Upper lobe of left lung (tissue), 6 donors: ENCODE measurements around the gene GALNT8. TPM values are rescaled to one million over a fixed set of nuclear protein-coding genes. Genes with fewer than 3 reads are reported as not detected.

Experiments used
- ATAC-seq, 2 donors: fragments of 200-7000 bp; cut with Tn5 transposase; one replicate each; pipeline ENCODE4 v1.9.1; 2022; ENCODE audit warnings: mild to moderate bottlenecking in 2 of 2, moderate library complexity in 2 of 2; ENCODE audit not compliant: low FRiP score in 2 of 2
- DNase-seq, 2 donors: peaks; one replicate each; pipeline ENCODE4 v3.0.0-alpha.2; 2019 to 2020
- H3K27ac ChIP-seq, 4 donors: fragments of 200-600 bp; sonication (generic); one replicate each; pipeline ENCODE4 v1.5.1; 2016 to 2019
- H3K27me3 ChIP-seq, 4 donors: fragments of 200-600 bp; sonication (generic); one replicate each; pipeline ENCODE4 v1.5.1; 2017 to 2019
- H3K36me3 ChIP-seq, 4 donors: fragments of 200-600 bp; sonication (generic); one replicate each; pipeline ENCODE4 v1.5.1; 2016 to 2019
- H3K4me1 ChIP-seq, 4 donors: fragments of 200-600 bp; sonication (generic); one replicate each; pipeline ENCODE4 v1.5.1; 2018 to 2019
- H3K4me3 ChIP-seq, 4 donors: fragments of 200-600 bp; sonication (generic); one replicate each; pipeline ENCODE4 v1.5.1; 2017 to 2019; ENCODE audit warnings: mild to moderate bottlenecking in 2 of 4, moderate library complexity in 1 of 4
- H3K9me3 ChIP-seq, 4 donors: fragments of 200-600 bp; sonication (generic); one replicate each; pipeline ENCODE4 v1.5.1; 2018 to 2019
- EP300 ChIP-seq, 4 donors: sonication (generic); formaldehyde crosslinking; IDR thresholded peaks; one replicate each; pipeline ENCODE4 v1.5.1; 2017; ENCODE audit warnings: antibody characterized with exemption in 4 of 4, control low read depth in 2 of 4
- POLR2A ChIP-seq, 4 donors: fragments of 450-650 bp; IDR thresholded peaks; one replicate each; pipeline ENCODE4 v1.5.1; 2016 to 2017; ENCODE audit warnings: antibody characterized with exemption in 4 of 4, mild to moderate bottlenecking in 2 of 4
- POLR2AphosphoS5 ChIP-seq, 2 donors: sonication (generic); formaldehyde crosslinking; IDR thresholded peaks; one replicate each; pipeline ENCODE4 v1.5.1; 2017; ENCODE audit warnings: antibody characterized with exemption in 2 of 2
- WGBS, 2 donors: methylation state at CpG; one replicate each; pipeline ENCODE4 v1.1.5; 2017 to 2018; 5-methylcytosine and 5-hydroxymethylcytosine counted together
- total RNA-seq, 6 donors: library from RNA; depleted of rRNA in 4 of 6; stranded (reverse); fragments of >200 nt in 4 of 6; gene quantifications; one replicate each; pipeline versions ENCODE4 v1.1.0 to v1.2.1, GENCODE V29; 2016 to 2021
- TF ChIP-seq, protein P1 (sequence below), 6 experiments: fragments of 450-650 bp in 4 of 6; fragments of 200-600 bp in 2 of 6; sonication (generic) in 2 of 6; IDR thresholded peaks; one replicate each; pipeline ENCODE4 v1.5.1; 2016 to 2019; ENCODE audit warnings: antibody characterized with exemption in 6 of 6
- donor health status: DM: no; HTN: no; CAD: no; lungs with moderate emphysema.
- donor health status: DM: no; HTN: yes; CAD: no; lungs with severe emphysema.

GALNT8 gene
- total RNA-seq, 6 donors from 2014 or later, result 0.14 to 0.94 (median 0.59) TPM; not detected in 1

DNA sequence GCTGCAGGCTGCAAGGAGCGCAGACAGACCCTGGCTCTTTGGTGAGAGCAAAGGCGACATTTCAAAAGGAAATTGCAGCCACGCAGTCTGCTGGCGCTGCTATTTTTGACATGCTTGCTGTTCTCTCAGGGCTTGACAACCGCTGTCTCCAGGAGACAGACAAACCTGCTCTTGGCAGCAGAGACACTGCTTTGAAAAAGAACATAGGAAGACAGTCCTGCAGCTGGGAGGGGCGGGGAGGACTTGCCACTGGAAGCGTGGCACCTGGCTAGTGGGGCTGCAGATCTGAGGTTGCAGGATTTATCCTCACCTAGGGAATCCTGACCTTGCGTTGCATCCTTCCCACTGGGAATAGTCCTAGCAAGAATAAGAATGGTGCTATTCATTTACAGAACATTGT, 97.7 kb downstream of the GALNT8 start:
- 48 to 54% methylated on average over 8 of the region's 8 CpGs for WGBS, 2 donors
- H3K9me3 ChIP-seq, result no peaks in the 10 kb centered on the region
- no peaks in the 10 kb centered on the region for H3K36me3 ChIP-seq
- DNase-seq (no peak), ATAC-seq (no peak)
- no peak overlapping the region for H3K27ac ChIP-seq
- H3K4me3 ChIP-seq, result no peak overlapping the region
- H3K27me3 ChIP-seq, result no peaks in the 10 kb centered on the region
- H3K4me1 ChIP-seq, result no peaks in the 10 kb centered on the region
- no peak for TF ChIP-seq POLR2A (IDR thresholded peaks at IDR 0.05)
- TF ChIP-seq, protein P1, sequence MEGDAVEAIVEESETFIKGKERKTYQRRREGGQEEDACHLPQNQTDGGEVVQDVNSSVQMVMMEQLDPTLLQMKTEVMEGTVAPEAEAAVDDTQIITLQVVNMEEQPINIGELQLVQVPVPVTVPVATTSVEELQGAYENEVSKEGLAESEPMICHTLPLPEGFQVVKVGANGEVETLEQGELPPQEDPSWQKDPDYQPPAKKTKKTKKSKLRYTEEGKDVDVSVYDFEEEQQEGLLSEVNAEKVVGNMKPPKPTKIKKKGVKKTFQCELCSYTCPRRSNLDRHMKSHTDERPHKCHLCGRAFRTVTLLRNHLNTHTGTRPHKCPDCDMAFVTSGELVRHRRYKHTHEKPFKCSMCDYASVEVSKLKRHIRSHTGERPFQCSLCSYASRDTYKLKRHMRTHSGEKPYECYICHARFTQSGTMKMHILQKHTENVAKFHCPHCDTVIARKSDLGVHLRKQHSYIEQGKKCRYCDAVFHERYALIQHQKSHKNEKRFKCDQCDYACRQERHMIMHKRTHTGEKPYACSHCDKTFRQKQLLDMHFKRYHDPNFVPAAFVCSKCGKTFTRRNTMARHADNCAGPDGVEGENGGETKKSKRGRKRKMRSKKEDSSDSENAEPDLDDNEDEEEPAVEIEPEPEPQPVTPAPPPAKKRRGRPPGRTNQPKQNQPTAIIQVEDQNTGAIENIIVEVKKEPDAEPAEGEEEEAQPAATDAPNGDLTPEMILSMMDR (IDR thresholded peaks at IDR 0.05), result no peak
- no peak for TF ChIP-seq POLR2AphosphoS5 (IDR thresholded peaks at IDR 0.05)
- no peak for TF ChIP-seq EP300 (IDR thresholded peaks at IDR 0.05)

DNA sequence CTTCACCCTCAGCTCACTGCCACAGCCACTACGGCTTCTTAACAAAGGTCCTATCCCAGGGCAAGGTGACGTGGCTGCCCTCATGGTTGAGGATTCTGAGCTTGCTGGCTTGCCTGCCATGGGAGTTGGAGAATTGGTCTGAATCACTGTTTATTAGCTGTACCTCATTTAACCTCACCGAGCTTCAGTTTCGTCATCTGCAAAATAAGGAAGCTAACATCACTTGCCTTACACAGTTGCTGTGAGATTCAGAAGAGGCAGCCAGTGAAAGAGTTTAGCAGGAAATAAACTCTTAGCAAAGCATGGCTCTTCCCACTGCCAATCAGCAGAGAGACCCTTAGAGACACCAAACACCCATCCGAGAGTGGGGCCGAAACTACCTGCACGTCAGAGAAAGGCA, 99.5 kb downstream of the GALNT8 start:
- Histone ChIP-seq H3K27ac (no peak overlapping the region), H3K4me3 (no peak overlapping the region), H3K27me3 (no peaks in the 10 kb centered on the region), H3K9me3 (no peaks in the 10 kb centered on the region), H3K4me1 (no peaks in the 10 kb centered on the region), H3K36me3 (no peaks in the 10 kb centered on the region)
- DNase-seq (no peak), ATAC-seq (peak in 1 of 2 donors; percentile 55)
- TF ChIP-seq, protein P1 (IDR thresholded peaks at IDR 0.05), result no peak
- WGBS, 2 donors, result 64 to 67% methylated on average over 5 to 7 of the region's 7 CpGs

DNA sequence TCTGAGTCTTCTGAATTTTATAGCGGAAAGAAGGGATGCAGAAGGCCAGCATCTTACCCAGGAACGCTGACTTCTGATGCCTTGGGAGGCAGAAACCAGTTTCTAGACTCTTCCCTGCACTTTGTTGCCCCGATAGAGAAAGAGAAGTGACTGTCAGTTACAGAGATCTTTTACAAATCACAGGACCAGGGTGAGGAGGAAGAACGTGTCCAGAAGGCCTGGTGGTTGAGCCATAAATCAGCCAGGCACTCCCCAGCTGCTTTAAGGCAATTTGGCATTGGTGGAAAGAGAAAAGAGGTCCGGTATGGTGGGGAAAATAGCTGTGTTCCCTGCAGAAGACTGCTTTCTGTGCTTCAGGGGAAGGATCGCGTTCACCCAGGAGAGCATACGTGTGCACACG, 100.8 kb downstream of the GALNT8 start:
- no peaks in the 10 kb centered on the region for H3K27me3 ChIP-seq
- WGBS, 2 donors, result 67 to 72% methylated on average over 9 of the region's 9 CpGs

More for the DNA sequence above, 100.8 kb downstream of the GALNT8 start:
- TF ChIP-seq POLR2A (IDR thresholded peaks at IDR 0.05) (no peak), EP300 (IDR thresholded peaks at IDR 0.05) (no peak), POLR2AphosphoS5 (IDR thresholded peaks at IDR 0.05) (no peak)
- TF ChIP-seq, protein P1 (IDR thresholded peaks at IDR 0.05), result no peak
- Histone ChIP-seq H3K9me3 (no peaks in the 10 kb centered on the region), H3K27ac (no peak overlapping the region), H3K36me3 (no peaks in the 10 kb centered on the region), H3K4me3 (no peak overlapping the region), H3K4me1 (no peaks in the 10 kb centered on the region)
- ATAC-seq (no peak), DNase-seq (no peak)

Other genes with a start within 250 kb of the GALNT8 start
- gene RAD51AP1, start 181.5 kb upstream of the GALNT8 start, total RNA-seq, result 1 to 10 TPM; 1.0 to 5.0 (median 2.1) TPM
- gene DYRK4, start 158.2 kb upstream of the GALNT8 start, total RNA-seq, result 10 to 100 TPM; 22.2 to 53.4 (median 36.6) TPM
- gene AKAP3, start 71.3 kb upstream of the GALNT8 start, total RNA-seq, result 1 to 10 TPM in 4 of 6 donors, under 1 TPM in 1, not detected in 1; 0.57 to 5.2 (median 1.8) TPM
- 10 to 100 TPM in 5 of 6 donors, 1 to 10 TPM in 1; 9.4 to 74.3 (median 32.4) TPM for gene NDUFA9, start 71.3 kb upstream of the GALNT8 start, total RNA-seq
- gene KCNA1, start 189.5 kb downstream of the GALNT8 start, total RNA-seq, result 1 to 10 TPM in 1 of 6 donors, under 1 TPM in 1, not detected in 4; 0.44 to 2.5 TPM